Measurements from ENCODE around the gene PLCH2.

DNA sequence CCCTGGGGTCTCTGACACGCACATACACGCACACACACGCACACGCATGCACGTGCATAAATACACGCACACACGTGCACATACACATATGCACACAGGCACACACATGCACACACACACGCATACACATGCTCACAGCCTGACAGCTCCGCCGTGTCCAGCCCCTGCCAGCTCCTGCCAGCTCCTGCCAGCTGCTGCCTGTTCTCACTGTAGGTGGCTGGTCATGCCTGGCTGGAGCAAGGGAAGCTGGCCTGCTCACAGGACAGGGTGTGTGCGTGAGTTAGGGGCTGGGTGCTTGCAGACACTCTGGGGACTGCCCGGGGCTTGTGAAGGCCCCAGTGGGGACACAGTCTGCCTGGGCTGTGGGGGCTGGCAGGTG, 4.9 kb downstream of the PLCH2 start:
- TF ChIP-seq ZSCAN29 (IDR thresholded peaks at IDR 0.05), result no peak
- TF ChIP-seq, protein P1, sequence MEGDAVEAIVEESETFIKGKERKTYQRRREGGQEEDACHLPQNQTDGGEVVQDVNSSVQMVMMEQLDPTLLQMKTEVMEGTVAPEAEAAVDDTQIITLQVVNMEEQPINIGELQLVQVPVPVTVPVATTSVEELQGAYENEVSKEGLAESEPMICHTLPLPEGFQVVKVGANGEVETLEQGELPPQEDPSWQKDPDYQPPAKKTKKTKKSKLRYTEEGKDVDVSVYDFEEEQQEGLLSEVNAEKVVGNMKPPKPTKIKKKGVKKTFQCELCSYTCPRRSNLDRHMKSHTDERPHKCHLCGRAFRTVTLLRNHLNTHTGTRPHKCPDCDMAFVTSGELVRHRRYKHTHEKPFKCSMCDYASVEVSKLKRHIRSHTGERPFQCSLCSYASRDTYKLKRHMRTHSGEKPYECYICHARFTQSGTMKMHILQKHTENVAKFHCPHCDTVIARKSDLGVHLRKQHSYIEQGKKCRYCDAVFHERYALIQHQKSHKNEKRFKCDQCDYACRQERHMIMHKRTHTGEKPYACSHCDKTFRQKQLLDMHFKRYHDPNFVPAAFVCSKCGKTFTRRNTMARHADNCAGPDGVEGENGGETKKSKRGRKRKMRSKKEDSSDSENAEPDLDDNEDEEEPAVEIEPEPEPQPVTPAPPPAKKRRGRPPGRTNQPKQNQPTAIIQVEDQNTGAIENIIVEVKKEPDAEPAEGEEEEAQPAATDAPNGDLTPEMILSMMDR (IDR thresholded peaks at IDR 0.05 in 2 of 3, conservative IDR thresholded peaks at IDR 0.05 in 1 of 3; ENCODE audit: insufficient read depth in 2 of 3, low read depth in 1 of 3, low read length in 3 of 3), result no peak
- TF ChIP-seq MAFG (tag; conservative IDR thresholded peaks at IDR 0.05), result no peak
- TF ChIP-seq, protein P2, sequence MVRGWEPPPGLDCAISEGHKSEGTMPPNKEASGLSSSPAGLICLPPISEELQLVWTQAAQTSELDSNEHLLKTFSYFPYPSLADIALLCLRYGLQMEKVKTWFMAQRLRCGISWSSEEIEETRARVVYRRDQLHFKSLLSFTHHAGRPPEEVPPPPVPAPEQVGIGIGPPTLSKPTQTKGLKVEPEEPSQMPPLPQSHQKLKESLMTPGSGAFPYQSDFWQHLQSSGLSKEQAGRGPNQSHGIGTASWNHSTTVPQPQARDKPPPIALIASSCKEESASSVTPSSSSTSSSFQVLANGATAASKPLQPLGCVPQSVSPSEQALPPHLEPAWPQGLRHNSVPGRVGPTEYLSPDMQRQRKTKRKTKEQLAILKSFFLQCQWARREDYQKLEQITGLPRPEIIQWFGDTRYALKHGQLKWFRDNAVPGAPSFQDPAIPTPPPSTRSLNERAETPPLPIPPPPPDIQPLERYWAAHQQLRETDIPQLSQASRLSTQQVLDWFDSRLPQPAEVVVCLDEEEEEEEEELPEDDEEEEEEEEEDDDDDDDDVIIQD (CRISPR knock-in tag; IDR thresholded peaks at IDR 0.05), result no peak
- TF ChIP-seq SIN3A (IDR thresholded peaks at IDR 0.05; ENCODE audit: borderline replicate concordance in 2 of 2, control insufficient read depth in 1 of 2, low read depth in 2 of 2, low read length in 2 of 2), result no peak
- TF ChIP-seq, protein P3, sequence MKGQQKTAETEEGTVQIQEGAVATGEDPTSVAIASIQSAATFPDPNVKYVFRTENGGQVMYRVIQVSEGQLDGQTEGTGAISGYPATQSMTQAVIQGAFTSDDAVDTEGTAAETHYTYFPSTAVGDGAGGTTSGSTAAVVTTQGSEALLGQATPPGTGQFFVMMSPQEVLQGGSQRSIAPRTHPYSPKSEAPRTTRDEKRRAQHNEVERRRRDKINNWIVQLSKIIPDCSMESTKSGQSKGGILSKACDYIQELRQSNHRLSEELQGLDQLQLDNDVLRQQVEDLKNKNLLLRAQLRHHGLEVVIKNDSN (CRISPR knock-in tag; IDR thresholded peaks at IDR 0.05), result no peak
- TF ChIP-seq JUND (IDR thresholded peaks at IDR 0.05; ENCODE audit: borderline replicate concordance, low read depth, low read length), result no peak
- TF ChIP-seq JUND (tag; IDR thresholded peaks at IDR 0.05; ENCODE audit: borderline replicate concordance, low read depth, low read length), result no peak
- TF ChIP-seq, protein P4, sequence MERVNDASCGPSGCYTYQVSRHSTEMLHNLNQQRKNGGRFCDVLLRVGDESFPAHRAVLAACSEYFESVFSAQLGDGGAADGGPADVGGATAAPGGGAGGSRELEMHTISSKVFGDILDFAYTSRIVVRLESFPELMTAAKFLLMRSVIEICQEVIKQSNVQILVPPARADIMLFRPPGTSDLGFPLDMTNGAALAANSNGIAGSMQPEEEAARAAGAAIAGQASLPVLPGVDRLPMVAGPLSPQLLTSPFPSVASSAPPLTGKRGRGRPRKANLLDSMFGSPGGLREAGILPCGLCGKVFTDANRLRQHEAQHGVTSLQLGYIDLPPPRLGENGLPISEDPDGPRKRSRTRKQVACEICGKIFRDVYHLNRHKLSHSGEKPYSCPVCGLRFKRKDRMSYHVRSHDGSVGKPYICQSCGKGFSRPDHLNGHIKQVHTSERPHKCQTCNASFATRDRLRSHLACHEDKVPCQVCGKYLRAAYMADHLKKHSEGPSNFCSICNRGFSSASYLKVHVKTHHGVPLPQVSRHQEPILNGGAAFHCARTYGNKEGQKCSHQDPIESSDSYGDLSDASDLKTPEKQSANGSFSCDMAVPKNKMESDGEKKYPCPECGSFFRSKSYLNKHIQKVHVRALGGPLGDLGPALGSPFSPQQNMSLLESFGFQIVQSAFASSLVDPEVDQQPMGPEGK (CRISPR knock-in tag; IDR thresholded peaks at IDR 0.05; ENCODE audit: borderline replicate concordance), result no peak
